HL-60/S4 (cell line): ENCODE results near the gene CNNM4.
"Not testable (repeated sequence)": the region's sequence is repeated elsewhere in the genome, so short reads cannot be mapped to it uniquely, and the experiment has no call there.

ENCODE experiments used
- in situ Hi-C: fragments of 300-500 bp; cut with MboI; formaldehyde crosslinking; loops from 2 replicates; pipeline ENCODE4 v1.14.3; 2022; ENCODE audit warnings: low sequenced_read_pairs

Gene CNNM4

DNA sequence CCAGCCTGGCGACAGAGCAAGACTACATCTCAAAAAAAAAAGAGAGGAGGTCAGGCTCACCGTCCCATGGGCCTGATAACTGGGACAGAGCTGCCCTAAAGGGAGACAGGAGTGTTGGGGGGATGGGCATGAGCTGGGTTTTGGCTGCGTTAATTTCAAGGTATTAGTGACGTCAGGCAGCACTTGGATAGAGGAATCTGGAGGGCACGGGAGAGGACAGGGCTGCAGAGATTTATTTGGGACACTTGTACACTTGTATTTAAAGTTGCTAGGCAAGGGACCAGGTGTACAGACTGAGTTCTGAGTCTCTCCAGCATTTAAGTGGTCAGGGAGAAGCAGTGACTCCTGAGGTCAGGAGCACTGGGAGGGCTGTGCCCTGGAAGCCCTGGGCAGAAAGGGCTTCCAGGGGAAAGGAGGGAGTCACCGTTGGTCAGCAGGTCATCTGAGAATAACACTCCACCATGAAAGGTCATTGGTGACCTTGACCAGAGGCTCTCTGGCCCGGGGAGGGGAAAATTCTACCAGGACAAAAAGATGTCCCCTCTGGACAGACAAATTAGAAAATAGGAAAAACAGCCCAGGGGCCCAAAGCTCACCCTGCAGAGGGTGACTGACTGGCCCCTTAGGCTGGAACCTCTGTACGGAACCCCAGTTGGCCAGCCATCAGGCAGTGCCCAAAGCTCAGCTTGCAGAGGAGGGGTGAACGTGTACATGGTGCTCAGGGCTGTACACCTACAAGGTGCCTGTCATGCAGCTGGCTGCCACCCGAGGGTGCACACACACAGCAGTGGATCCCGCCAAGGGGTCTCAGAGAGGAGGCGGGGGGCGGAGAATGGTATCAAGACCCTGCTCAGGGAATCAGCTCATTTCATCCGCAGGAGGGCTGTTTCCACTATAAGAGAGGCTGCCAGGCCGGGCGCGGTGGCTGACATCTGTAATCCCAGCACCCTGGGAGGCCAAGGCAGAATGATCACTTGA lies 32.4 kb downstream of the CNNM4 start:
- in situ Hi-C loops, result no loop called here

DNA sequence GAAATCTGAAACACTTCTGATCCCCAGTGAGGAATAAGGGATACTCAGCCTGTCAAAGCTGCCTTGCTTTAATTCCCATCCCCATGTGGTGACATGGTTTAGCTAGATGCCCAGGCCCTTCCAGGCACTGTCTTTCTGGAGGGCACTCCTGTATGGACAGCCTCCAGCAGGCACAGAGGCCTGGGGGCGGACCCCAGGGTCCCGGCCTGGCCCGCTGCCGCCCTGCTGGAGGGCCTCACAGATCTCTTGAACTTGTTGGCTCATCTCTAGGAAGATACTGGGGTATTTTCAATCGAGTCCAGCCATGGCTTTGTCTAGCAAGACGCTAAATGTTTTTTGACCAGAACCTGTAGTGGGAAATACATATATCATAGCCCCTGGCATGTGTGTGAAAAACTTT lies 34.4 kb downstream of the CNNM4 start:
- in situ Hi-C loops, result no loop called here

DNA sequence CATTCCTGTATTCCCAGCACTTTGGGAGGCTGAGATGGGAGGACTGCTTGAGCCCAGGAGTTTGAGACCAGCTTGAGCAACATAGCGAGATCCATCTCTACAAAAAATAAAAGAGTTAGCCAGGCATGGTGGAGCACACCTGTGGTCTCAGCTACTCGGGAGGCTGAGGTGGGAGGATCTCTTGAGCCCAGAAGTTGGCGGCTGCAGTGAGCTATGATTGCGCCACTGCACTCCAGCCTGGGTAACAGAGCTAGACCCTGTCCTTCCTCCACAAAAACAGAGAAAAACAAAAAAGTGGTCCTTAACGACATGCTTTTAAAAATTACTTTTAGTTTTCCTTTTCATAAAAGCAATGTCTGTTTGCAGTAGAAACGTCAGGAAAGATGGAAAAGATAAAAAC lies 35.8 kb downstream of the CNNM4 start:
- in situ Hi-C loops, result not testable (repeated sequence)

DNA sequence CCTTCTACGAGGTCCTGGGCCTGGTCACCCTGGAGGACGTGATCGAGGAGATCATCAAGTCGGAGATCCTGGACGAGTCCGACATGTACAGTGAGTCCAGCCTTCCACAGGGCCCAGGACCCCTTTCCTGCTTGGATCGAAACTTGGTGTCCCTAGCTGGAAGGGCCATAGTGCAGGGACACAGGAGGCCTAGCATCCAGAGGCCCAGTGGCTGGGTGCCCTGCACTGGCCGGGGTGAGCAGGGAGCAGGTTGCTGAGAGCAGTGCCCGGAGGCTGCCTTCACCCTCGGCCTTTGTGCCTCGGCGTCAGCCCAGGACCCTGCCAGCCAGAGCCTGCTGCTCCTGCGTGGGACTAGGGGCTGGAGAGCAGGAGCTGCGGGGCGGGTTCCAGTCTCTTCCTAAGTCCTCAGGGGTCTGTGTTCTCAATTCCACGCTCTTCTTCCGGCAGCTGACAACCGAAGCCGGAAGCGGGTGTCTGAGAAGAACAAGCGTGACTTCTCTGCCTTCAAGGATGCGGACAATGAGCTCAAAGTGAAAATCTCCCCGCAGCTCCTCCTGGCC lies 36.4 kb downstream of the CNNM4 start:
- in situ Hi-C loops, result no loop called here

DNA sequence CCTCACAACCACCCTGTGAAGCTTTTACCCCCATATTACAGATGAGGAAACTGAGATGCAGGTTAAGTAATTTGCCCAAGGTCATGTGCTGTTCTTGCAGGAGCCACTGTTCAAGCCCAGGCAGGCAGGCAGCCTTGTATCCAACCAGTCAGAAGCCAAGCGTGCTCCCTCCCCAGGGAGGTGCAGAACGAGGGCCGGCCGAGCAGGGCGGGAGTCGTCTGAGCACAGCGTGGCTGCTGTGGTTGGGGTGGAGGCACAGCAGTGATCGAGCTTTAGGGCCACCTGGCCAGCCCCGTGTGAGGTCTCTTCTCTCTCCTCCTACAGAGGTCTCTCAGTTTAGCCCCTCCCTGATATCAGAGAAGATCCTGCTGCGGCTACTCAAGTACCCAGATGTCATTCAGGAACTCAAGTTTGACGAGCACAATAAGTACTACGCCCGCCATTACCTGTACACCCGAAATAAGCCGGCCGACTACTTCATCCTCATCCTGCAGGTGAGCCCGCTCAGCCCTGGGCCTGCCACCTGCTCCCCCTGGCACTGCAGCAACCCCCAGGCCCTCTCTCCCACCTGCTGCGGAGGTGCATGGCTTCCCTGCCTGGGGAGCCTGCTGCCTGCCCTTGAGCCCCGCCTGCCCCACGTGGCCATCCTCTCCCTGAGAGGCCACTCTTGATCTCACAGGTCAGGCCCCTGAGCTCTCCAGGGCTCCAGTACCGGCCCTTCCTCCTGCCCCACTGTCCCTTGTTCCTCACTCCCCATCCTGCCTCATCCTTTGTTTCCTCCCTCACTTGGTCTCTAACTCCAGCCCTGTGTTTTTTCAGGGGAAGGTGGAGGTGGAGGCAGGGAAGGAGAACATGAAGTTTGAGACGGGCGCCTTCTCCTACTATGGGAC lies 38.3 kb downstream of the CNNM4 start:
- in situ Hi-C loops, result no loop called here

DNA sequence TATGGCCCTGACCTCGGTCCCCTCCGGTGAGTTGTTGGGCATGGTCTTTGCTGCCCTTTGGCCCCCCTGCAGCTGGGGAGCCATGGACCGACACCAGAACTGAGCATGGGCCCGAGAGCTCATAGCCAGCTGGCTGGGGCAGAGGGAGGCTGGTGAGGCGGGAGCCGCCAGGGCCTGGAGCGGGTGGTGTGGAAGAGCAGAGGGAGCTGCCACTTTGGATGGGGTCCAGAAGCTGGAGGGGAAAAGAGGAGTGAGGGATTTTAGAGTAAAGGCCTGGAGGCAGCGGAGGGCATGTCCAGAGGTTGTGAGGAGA lies 38.9 kb downstream of the CNNM4 start:
- in situ Hi-C loops, result no loop called here

DNA sequence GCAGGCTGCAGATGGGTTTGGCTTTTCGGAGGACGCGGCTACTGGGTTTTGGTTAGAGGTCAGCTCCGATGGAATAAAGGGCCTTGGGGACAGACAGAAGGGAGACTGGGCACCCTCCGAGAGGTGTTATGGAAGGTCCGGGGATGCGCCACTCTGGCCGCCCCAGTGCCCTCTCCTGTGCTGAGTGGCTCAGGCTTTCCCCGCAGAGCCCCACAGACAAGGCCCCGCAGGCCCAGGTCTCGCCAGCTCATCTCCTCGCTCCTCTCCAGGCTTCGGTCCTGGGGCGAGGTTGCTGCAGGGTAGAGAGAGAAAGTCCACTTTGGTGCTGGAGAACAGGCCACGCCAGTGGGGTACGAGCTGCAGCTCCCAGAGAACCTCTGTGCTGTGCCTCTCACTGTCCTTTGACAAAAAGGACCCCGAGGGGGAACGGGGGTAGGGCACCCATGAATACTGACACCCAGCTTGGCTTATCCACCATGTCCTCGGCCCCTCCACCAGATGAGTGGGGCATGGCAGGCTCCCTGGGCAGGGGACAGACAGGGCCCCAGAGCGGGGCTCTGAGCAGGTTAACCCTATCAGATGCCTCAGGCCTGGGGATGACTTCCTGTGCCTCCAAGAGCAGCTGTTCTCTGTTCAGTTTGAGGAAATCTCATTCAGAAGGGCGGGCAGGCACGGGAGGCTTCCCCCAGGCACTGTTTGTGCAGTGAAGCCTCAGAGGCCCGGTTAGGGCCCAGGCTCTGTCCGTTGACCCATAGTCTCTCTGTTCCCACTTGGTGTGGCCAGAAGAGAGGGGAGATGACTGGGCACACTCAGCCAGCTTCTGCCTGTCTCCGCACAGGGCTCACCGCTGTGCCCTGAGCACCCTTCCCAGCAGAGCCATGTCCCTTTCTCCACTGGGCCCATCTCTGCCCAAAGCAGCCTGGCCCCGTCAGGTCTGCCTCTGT lies 39.6 kb downstream of the CNNM4 start:
- in situ Hi-C loops, result no loop called here

DNA sequence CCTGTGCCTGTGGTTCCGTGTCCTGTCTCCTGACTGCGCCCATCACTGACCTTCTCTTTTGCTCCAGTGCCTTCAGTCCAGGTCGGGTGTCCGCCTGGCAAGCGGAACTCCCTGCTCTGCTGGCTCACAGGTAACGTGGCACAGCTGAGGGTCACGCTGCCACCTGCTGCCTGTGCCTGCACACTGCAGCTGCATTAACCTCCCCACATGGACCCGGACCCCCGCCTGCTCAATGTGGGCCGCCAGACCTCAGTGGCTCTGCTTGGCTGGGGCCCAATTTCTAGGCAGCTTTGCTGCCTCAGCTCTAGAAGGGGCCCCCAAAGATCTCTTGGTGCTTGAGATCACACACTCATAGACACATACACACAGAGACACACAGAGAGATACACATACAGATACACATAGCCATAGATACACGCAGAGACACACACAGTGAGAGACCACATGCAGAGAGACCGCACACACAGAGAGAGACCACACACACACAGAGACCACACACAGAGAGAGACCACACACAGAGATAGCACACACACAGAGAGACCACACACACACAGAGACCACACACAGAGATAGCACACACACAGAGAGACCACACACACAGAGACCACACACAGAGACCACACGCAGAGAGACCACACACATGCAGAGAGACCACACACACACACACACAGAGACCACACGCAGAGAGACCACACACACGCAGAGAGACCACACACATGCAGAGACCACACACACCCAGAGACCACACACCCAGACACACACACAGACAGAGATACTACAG lies 40.5 kb downstream of the CNNM4 start:
- in situ Hi-C loops, result no loop called here

DNA sequence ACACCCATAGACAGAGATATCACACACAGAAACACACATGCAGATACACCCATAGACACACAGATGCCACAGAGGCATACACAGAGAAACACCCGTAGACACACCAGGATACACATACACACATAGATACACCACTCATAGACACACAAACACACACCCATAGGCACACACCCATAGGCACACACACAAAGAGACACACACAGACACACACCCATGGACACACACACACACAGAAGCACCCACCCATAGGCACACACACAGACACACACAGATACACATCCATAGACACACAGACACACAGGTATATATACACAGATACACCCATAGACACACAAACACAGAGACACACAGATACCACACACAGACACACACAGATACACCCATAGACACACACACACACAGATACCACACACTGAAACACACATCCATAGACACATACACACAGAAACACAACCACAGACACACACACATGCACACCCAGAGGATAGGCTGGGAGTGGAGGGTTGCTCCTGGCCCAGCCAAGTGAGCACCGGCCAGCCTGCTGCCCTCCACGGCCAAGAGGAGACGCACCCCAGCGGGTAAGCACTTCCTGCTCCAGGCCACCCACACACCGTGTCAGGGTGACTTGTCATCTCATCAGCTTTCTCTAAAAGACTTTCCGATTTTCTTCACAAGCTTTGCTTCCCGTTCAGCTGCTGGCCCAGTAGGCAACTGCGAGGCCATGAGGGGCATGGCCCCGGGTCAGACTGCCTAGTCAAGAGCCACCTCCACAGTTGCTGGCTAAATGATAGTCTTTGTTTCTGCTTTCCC lies 41.3 kb downstream of the CNNM4 start:
- in situ Hi-C loops, result no loop called here

DNA sequence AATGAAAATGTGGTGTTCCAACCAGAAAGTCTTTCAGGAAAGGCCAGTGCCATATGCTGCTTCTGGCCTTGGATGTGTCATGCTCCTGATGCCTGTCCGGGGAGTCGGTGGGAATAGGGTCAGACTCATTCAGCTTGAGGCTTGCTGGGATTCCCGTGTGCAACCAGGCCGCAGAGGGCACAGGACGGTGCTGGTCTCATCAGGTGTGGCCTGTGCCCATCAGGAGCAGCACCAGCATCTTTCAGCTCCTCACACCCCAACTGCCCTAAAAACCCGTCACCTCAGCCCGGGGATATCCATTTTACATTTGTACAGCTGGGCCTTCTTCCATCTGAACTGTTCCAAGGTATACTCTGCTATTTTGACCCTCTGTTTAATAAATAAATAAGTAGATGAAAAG lies 42.0 kb downstream of the CNNM4 start:
- in situ Hi-C loops, result no loop called here

DNA sequence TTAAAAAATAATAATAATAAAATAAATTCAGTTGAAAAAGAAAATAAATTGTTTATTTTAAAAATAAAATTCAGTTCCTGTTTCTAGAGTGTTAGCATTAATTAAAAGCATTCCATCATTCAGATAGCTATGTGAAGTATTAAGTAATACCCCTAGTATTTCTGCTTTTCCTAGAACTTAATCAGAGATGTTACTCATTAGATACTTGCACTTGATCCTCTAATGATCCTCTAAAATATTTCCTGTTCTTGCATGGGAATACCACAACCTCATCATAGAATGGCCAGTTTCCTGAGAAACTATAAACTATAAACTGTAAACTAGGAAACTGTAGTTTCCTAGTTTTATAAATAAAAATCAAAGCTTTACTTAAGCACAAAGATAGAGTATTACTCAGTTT lies 44.3 kb downstream of the CNNM4 start:
- in situ Hi-C loops, result no loop called here

DNA sequence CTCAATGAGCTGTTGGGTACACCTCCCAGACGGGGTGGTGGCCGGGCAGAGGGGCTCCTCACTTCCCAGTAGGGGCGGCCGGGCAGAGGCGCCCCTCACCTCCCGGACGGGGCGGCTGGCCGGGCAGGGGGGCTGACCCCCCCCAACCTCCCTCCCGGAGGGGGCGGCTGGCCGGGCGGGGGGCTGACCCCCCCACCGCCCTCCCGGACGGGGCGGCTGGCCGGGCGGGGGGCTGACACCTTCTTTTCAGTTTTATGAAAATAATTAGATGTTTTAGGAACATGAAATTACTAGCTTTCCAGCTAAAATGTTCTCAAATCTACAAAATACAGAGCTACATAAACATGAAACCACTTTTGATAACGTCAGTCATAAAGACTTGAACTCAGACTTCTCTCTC lies 45.2 kb downstream of the CNNM4 start:
- in situ Hi-C loops, result not testable (repeated sequence)

DNA sequence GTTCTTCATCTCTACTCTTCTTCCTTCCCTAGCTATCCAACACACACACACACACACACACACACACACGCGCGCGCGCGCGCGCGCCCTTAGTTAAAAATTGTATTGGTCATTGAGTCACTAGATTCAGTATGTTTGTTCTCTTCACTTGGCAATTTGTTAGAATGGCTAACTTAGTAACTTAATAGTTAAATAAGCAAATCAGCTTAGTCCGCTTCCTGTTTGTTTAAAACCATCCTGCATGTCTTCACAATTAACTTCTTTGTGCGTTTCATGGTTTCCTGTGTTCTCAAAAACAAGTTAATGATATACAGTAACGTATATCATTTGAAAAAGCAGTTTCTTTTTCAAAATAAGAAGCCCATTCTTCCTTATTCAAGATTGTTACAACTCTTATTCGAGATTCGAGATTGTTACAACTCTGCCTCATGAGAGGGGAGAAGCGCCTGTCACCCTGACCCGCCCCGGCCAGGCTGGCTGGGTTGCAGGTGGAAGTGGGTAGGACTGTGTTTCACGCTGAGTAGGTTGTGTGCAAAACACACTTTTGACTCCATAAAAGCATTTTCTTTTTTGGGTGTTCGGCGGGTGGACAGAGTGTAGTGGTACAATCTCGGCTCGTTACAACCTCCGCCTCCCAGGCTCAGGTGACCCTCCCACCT lies 45.9 kb downstream of the CNNM4 start:
- in situ Hi-C loops, result no loop called here

DNA sequence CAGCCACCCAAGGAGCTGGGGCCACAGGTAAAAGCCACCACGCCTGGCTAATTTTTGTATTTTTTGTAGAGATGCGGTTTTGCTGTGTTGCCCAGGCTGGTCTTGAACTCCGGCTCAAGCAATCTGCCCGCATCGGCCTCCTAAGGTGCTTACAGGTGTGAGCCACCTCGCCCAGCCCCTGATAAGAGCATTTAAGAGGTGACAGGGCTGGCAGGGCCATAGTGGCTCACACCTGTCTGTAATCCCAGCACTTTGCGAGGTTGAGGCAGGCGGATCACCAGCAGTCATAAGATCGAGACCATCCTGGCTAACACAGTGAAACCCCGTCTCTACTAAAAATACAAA lies 46.4 kb downstream of the CNNM4 start:
- in situ Hi-C loops, result no loop called here

DNA sequence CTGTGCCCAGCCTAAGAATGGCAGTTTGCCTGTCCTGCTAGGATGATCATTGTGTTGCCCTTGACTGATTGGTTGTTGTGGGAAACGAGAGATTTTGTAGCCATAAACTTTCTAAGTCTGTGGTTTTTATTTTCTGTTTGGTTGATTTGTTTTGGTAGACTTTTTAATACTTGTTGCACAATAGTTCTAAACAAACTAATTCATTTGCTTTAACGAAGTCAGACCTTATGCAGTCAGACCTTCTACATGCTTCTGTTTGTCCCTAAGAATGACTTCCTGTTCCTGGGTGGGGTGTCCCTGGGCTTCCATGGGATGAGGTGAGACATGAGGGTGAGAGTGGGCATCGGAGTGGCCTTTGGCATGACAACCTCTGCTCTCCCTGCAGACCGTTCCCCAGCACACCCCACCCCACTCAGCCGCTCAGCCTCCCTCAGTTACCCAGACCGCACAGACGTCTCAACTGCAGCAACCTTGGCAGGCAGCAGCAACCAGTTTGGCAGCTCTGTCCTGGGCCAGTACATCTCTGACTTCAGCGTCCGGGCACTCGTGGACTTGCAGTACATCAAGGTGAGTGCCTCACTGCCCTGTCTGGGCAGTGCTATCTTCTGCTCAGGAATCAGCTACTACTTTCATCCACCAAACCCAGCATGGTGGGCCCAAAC lies 47.6 kb downstream of the CNNM4 start:
- in situ Hi-C loops, result no loop called here

DNA sequence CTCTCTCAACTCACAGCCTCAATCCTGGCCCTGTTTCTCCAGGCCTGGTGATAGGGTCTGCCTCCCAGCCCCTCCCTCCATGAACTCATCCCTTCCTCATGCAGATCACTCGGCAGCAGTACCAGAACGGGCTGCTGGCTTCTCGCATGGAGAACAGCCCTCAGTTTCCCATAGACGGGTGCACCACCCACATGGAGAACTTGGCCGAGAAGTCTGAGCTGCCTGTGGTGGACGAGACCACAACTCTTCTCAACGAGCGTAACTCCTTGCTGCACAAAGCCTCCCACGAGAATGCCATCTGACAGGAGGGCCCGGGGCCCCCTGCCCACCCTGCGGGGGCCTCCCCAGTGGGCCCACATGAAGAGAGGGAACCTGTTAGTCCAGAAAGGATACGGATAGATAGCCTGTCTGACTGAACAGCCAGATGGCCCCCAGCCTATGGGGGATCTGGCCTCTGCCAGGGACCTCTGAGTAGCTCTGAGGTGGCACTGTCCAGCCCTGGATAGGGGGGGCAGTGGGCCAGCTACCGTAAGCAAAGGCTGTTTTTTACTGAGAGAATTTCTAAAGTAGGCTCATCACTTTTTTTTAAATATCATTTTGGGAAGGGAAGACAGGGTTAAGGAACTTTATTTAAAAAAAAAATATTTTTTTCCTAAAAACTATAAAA lies 48.6 kb downstream of the CNNM4 start:
- in situ Hi-C loops, result no loop called here

DNA sequence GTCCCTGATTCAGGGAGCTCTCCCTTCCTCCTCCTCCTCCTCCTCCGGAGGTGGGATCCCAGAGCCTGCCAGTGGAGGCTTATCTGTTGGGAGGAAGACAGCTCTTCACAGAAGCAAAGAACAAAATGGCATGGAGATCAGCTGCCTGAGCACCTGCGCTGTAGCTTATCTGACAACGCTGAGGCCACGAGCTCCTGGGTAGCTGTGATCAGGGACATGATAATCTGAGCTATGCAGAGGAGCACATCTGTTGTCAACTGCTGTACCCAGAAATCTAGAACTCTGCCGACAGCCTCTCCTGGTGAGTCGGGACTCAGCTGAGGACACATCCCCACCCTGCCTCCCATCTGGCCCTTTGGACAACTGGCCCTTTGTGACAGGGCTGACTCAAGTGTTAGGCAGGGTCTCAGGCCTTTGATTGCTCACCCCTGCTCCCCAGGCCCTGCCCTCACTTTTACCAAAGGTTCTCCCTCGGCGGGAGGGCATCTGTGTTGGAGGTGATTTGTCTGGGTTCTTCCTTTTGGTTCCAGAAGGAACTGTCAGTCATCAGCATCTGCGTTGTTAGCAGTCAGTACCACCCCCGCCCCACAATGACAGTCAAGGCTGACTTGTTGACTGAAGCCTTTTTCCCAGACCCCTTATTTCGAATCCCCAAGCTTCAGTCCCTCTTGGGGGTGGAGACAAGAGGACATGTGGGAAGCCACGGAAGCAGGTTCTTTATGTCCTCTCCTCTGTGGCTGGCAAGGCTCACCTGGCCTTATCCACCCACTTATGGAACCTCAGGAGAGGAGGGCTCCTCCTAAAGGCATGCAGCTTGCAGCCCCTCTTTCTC lies 49.5 kb downstream of the CNNM4 start:
- in situ Hi-C loops, result no loop called here
